Activated naive CD4-positive, alpha-beta T cell treated with anti-CD3 and anti-CD28 coated beads, Interleukin-2, amount 50 U/mL, for 16 hours (primary cell): ENCODE measurements around the gene TMC5.
"Not testable (repeated sequence)": the region's sequence is repeated elsewhere in the genome, so short reads cannot be mapped to it uniquely, and the experiment has no call there.

Source experiments
- DNase-seq: peaks from one replicate; pipeline ENCODE4 v3.0.0-alpha.2; 2020

Gene TMC5

DNA sequence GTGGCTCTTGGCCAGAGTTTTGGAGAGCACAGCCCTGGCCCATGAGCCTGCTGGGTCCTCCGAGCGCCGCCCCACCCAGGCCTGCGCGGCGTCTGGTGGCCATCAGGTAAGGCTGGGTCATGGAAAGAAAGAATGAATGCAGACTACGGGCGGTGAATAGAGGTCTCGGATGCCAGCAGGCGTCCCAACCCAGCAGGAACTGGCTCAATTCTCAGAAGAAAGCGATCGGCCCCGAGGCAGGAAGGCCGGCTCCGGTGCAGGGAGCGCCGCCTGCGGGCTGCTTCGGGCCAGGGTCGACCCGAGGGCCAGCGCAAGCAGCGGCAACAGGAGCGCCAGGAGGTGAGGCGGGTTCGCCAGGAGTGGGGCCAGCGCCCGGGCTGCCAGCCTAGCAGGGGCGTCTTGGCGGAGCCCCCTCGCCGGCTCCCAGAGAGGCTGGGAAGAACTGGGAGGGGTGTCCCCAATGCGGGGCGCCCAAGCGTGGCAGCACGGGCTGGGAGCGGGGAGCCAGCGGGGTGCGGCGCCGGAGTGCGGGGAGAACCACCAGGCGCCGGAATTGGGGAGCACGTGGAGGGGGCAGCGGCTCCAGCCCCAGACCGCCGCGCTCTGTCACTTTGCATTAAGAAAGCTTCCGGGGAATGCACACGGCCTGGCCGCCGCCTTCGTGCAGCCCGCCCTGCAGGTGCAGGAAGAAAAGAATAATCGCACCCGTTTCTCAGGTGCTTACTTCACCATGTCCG, 7.1 kb upstream of the TMC5 start:
- DNase-seq, result no peak

DNA sequence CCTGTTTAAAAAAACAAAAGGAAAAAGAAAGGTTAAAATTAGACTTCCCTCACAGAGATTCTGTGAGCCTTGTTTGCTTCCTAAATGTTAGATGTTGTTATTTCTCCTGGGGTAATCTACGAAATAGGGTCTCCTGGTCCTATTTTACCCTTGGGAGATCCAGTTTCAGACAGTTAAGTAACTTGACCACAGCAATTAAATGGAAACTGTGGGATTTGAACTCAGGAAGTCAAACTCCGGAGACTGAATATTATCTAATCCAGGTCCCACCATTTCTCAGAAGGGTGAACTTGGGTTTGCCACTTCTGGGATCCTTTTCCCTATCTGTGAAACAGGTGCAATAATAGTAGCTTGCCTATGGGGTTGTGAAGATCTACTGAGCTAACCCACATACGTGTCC, 6.4 kb upstream of the TMC5 start:
- DNase-seq, result no peak

DNA sequence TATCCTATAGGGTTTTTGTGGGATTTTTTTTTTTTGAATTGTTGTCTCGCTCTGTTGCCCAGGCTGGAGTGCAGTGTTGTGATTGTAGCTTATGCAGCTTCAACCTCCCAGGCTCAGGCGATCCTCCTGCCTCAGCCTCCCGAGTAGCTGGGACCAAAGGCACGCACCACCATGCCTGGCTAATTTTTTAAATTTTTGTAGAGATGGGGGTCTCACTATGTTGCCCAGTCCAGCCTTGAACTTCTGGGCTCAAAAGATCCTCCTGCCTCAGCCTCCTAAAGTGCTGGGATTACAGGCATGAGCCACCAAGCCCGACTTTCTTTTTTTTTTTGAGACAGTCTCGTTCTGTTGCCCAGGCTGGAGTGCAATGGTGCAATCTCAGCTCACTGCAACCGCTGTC, 5.6 kb upstream of the TMC5 start:
- not testable (repeated sequence) for DNase-seq

DNA sequence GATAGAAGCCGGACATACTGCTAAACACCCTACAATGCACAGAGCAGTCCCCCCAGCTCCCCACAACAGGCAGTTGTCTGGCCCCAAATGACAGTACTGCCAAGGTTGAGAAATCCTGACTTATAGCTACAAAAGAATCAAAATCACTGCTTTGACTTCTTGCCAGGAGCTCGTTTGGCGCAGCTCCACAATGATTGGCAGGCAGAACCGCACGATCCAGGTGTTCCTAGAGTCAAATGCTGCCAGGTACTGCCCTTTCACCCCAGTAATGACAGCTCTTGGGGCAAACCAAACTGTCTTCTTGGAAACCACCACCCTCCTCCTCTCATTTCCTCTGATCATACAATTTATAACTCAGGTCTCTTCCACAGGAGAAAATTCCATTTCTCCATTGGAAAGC, 2.2 kb upstream of the TMC5 start:
- no peak for DNase-seq

DNA sequence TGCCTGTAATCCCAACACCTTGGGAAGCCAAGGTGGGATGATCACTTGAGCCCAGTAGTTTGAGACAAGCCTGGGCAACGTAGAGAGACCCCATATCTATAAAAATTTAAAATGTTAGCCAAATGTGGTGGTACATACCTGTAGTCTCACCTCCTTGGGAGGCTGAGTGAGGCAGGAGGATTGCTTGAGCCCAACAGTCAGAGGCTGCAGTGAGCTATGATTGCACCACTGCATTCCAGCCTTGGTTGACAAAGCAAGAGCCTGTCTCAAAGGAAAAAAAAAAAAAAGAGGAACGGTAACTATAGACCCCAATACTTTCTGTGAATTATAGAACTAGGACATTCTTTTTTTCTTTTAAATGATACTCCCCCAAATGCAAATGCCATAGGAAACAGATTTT, 1.8 kb upstream of the TMC5 start:
- DNase-seq, result no peak

DNA sequence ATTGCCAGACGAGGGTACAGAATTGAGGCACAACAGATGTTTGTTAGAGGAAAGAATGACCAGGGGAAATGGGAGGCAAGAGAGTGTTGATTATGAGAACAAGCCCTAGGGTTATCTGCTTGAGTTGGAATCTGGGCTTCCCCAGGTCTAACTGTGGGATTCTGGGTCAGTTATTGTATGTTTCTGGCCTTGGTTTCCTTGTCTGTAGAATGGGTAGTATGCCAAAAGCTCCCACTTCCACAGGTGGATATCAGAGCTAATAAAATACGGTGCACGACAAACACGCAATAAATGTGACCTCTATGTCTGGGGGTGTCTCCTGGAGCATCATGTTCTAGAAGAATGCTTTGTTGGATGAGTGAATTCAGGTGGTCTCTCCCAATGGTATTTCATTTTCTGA, 517 bp downstream of the TMC5 start:
- DNase-seq, result no peak

DNA sequence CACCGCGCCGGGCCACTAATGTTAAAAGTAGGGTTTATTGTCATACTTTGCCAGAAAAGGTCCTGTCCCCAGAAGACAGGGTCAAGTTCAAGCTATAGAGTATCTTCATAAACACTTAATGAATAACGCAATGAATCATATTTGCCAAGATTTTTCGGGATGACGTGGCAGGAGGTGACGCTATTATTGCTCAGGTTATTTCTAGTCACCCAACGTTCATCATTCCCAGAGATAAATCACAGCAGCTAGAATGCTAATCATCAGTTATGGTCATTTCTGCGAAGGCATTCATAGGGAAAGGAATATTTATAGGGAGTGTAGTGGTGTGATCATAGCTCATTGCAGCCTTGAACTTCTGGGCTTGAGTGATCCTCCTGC, 2.0 kb downstream of the TMC5 start:
- no peak for DNase-seq

DNA sequence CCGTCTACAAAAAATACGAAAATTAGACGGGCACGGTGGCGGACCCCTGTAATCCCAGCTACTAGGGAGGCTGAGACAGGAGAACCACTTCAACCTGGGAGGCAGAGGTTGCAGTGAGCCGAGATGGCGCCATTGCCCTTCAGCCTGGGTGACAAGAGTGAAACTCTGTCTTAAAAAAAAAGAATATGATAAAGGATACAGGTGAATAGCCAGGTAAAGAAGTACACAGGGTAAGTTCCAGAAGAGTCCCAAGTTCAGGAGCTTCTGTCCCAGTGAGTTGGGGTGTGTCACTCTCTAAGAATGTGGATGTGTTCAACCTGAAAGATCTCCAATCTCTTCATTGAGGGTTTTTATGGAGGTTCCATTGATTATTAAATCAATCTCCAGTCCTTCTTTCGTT, 6.8 kb downstream of the TMC5 start:
- no peak for DNase-seq

DNA sequence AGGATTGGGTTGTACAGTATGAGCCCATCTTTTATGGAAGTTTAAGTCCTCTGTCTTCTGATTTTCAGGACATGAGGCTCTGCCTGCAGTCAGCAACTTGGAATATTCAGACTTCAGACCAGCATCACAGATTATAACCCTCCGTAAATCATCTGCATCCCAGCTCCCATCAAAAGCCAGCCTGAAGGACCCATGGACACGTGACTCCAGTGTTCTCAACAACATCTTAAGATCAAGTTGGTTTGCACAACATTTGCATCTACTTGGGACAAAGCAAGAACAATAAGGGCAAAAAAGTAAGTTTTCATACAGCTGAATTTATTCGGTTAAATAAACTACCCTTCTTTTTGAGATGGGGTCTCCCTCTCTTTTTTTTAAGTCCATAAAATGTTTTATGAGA, 12.7 kb downstream of the TMC5 start:
- DNase-seq, result no peak

DNA sequence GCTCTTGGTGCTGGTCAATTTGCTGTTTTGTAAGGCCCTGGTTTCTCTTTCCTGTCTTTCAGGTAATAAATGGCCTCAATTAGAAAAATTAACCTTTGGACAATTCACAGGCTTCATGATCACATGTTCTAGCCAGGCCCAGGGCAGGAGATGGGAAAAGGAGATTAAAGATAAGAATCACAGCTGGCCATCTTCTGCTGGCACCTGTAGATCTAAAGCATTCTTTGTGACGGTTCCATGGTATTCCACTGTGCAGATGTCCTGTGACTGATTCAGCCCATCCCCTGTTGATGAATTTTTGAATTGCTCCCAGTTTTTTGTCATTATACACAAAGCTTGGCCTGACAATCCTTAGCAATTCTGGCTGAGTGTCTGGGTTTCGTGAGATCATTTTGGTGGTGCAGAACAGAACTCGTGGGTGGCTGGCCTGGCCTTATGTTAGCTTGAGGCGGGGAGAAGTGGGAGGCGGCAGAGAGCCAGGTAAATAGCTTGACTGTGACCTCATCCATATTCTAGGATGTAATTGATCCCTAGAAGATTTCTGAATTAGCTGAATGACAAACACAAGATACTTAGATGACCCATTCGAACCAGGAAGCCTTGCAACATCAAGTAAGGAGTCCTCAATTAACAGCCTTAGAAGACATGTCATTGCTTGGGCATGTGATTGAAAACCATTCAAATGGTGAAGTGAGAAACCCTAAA, 14.1 kb downstream of the TMC5 start:
- no peak for DNase-seq

DNA sequence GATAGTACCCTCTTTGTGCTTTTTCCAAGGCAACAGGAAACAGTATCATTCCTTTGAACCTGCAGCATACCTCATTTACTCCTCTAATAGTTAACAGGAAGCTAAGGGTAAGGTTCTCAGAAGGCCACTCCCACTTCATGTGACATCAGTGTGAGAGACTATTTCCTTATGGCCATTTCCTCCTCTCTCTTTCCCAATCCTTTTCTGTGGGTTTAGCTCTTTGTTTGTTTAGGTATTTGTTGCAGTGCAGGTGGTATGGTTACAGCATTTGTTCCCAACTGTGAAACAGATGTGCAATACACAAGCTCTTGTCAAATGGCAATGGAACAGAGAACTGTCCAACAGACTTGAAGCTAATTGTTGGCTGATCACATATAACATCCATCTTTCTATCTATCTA, 14.7 kb downstream of the TMC5 start:
- no peak for DNase-seq

DNA sequence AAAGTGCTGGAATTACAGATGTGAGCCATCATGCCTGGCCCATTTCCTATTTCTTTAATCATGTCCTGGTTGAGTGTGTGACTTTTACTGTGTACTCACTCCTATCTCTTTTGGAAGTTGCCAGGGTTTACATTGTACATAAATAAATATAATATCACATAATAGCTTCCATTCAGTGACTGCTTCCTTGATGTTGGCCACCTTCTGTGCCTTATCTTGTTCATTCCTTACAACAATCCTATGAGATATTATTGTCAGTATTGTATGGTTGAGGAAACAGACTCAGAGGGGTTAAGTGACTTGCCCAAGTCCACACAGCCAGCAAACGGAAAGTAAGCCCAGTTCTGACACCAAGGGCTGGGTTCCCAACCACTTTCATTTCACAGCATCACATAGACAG, 16.9 kb downstream of the TMC5 start:
- no peak for DNase-seq

DNA sequence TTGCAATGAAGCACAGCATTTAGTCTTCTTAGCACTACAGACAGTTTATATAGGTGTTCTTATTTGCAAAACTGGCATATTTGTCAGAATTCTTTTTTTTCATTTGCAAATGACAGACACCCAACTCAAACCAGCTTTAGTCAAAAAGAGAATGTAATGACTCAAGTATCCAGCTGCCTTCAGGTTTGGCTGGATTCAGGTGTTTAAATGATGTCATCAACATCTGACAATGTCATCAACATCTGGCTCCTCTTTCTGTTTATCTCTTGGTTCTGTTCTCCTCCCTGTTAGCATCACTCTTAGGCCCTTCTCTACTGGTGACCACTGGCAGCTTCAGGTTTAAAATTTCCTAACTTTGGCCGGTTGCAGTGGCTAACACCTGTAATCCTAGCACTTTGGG, 18.9 kb downstream of the TMC5 start:
- no peak for DNase-seq

DNA sequence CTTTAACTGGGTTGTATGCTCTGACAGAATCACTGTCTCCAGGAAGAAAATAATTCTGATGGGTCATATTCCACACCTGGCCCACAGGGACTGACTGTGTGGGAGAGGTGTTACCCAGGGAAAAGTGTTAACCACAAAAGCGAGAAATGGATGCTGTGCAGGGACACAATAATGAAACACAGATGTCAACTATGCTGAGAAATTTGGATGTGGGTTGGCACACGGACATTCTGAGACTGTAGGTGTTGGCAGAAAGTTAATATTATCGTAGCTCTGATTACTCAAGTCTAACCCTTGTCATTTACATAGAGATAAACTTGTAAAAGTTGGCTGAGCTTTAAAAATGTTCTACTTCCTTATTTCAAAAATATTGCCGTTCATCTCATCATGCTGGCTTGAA, 19.6 kb downstream of the TMC5 start:
- no peak for DNase-seq

DNA sequence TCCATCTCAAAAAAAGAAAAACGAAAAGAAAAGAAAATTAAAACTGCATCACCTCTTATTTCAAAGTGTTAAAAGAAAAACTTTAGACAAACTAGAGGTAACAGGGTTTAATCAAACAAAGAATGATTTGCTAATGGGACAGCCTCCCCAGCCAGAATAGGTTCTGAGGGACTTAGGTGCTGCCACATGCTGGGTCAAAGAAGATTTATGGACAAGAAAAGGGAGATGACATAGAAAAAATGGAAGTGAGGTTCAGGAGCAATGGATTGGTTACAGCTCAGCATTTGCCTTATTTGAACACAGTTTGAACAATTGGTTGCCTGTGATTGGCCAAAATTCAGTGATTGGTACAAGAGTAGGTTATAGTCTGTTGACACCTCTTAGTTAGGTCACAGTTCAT, 21.1 kb downstream of the TMC5 start:
- no peak for DNase-seq

DNA sequence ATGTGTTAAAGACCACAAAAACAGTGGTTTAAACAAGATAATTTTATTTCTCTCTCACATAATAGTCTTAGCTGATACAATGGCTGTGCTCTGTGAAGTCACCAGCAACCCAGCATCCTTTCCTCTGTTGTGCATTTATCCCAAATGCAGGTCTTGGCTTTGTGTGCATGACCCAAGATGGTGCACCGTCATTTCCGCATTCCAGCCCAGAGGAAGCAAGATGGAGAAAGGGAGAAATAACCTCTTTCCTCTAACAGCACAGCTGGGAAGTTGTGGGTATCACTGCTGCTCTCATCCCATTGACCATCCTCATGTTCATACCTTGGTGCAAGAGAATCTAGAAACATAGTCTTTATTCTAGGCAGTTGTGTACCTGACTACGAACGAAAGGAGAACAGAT, 21.8 kb downstream of the TMC5 start:
- DNase-seq, result no peak

DNA sequence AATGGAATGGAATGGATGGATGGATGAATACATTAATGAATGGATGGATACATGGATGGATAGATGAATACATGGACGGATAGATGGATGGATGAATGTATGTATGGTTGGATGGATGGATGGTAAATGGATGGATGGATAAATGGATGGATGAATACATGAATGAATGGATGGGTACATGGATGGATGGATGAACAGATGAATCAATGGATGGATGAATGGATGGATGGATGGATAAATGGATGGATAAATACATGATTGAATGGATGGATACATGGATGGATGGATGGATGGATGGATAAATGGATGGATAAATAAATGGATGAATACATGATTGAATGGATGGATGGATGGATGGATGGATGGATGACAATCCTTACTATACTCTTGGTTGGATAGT, 26.0 kb downstream of the TMC5 start:
- DNase-seq, result no peak

DNA sequence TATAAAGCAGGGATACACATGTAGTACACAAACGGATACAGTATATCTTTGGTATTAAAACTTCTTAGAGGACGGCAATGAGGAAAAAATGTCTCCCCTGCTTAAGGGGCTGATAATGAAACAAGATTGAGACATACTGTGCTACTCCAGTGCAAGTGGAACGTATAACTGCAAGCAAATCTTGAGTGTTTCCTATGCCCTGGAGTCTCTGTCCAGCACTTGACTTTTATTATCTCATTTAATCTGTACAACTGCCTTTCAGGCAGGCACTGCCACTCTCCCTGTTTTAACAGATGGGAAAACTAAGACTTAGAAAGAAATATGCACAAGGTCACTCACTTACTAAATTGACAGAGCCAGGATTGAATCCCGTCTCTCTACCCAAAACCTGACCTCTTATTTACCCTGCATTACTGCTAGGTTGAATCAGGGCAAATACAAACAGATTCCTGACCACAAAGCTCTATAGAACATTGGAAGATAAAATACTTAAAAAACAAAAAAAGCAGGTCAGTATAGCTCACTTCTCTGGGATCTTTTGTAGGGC, 28.7 kb downstream of the TMC5 start:
- no peak for DNase-seq

DNA sequence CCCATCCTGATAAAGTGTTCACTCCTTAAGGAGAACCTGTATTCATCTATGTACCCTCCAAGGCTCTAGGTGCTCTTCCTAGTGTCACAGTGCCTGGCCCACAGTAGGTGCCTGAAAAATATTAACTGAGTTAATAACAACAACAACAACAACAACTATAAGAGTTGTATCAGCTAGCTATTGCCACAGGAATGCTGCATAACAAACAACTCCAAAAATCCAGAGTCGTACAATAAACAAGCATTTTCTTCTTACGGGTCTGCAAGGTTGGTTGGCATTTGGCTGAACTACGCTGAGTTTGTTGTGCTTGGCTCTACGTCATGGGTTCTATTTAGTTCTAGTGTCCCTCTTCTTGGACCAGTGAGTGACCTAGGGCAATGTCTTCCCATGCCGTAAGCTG, 29.2 kb downstream of the TMC5 start:
- DNase-seq, result no peak

DNA sequence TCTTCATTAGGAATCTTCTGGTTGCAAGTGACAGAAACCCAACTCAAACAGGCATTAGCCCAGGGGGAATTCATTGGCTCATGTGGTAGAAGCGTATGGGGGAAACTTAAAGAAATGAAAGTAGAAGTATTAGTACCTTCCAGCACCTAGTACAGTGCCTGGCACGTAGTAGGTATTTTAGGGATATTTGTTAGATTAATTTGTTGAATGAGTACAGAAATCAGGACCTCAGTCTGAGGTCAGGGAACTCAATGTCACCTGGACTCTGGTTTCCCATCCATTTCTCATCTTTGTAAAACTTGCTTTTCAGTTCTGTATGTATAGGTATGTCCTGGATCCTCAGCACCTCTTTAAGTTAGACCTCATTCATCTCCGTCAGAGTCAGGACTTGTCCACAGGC, 32.5 kb downstream of the TMC5 start:
- DNase-seq, result no peak

DNA sequence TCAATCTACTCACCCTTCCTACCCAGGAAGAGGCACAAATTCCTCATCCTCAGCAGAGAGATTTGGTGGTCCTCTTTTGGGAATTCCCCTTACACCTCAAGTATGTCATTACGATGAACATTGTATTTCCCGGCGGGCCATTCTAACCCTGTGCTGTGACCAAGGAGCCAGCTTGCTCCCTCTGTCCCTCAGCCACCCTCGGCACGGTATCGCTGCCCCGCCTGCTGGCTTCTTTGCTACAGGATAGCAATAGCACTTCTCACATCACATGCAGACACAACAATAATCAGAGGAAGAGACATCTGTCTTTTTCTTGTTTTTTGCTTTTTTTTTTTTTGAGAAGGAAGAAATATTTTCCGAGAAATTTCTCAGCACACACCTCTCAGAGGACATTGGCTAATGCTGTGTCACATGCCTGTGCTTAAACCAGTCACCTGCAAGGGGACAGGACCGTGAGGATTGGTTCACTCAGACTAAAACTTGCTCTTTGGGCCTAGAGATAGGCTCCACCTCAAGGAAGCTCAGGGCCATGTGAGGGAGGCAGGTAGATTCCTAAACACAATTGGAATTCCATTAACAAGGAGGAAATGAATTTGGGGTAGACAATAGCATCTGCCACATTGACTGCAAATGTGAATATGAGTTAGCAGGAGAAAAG, 41.2 kb downstream of the TMC5 start:
- no peak for DNase-seq

DNA sequence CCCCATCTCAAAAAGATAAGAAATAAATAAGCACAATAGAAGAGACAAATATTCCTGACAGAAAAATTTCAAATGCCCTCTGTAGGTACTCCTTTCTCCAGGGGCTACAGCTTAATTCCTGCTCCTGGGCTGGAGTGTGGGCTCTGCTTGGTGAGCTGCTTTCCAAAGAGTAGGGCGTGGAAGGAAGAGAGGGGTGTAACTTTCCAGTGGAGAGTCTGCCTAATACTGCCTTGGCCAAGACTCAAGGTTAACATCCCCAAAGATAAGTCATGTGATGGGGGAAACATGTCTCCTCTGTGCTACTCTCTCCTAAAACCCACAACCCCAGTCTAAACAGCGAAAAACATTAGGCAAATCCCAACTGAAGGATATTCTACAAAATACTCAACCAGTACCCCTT, 42.7 kb downstream of the TMC5 start:
- no peak for DNase-seq

DNA sequence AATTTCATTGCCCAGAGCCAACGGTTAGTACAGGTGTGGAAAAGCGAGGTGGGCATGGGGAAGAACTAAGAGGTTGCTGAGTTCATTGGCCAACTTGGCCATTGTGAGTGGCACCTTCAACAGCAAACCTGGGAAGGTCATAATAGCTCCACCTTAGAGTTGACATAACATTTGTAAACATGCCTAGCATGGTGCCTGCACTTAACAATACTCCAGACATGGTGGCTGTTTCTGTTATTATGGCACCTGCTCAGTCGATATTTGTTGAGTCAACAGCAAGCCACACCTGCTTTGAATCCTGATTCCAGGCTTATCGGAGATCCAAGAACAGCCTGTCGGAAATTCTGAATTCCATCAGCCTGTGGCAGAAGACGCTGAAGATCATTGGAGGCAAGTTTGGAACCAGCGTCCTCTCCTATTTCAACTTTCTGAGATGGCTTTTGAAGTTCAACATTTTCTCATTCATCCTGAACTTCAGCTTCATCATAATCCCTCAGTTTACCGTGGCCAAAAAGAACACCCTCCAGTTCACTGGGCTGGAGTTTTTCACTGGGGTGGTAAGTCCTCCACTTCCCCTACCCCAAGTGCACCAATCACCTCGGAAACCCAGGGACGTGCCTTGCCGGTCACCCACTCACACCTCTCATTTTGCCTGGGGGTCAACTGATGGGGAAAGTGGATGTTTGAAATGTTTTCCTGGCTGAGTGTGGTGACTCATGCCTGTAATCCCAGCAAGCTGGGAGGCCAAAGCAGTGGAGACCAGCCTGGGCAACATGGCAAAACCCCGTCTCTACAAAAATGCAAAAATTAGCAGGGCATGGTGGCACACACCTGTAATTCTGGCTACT, 46.0 kb downstream of the TMC5 start:
- DNase-seq, result no peak
